KOPT-K1 (cell line): ENCODE measurements around the gene HIGD1C.
"Not testable (repeated sequence)": the region's sequence is repeated elsewhere in the genome, so short reads cannot be mapped to it uniquely, and the experiment has no call there.

Source experiments
- H3K27ac ChIP-seq: fragments of 200-600 bp; sonication (generic); 2 replicates; pipeline ENCODE4 v1.5.1; 2016; ENCODE audit warnings: antibody characterized with exemption, mild to moderate bottlenecking, low read depth, low read length; ENCODE audit not compliant: poor library complexity, severe bottlenecking
- H3K36me3 ChIP-seq: fragments of 200-600 bp; sonication (generic); 2 replicates; pipeline ENCODE4 v1.5.1; 2017; ENCODE audit warnings: antibody characterized with exemption, mild to moderate bottlenecking, low read length, moderate library complexity; ENCODE audit not compliant: insufficient read depth
- H3K9me3 ChIP-seq: fragments of 200-600 bp; sonication (generic); 2 replicates; pipeline ENCODE4 v1.5.1; 2017; ENCODE audit warnings: antibody characterized with exemption, low read length, mild to moderate bottlenecking; ENCODE audit not compliant: insufficient read depth, poor library complexity, severe bottlenecking

Gene HIGD1C

DNA sequence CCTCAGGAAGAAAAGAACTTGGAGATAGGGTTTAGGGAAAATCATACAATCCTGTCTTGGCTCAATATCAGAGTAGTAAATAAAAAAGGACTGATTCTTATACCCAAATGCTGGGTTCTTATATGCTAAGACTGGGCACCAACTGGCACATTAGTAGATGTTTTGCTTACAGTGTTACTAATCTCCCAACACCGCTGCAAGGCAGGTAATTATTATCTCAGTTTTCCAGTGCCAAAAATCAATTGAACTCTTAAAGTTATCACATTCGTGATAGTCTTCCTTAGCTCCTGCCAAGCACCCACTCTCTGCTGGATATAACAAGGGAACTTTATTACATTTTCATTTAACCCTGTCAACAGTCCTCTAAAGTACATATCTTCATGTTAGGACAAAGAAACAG, 25.0 kb upstream of the HIGD1C start:
- no peak overlapping the region for H3K27ac ChIP-seq
- H3K9me3 ChIP-seq = no peaks in the 10 kb centered on the region
- no peaks in the 10 kb centered on the region for H3K36me3 ChIP-seq

- no peaks in the 10 kb centered on the region for H3K36me3 ChIP-seq
- H3K27ac ChIP-seq = no peak overlapping the region
- H3K9me3 ChIP-seq = no peaks in the 10 kb centered on the region
Observed at GRCh38 chr12:50927766-50928224, 24.5 kb upstream of the HIGD1C start.

- Histone ChIP-seq H3K27ac (no peak overlapping the region), H3K9me3 (no peaks in the 10 kb centered on the region), H3K36me3 (no peaks in the 10 kb centered on the region)
Observed at GRCh38 chr12:50928392-50928791, 24.0 kb upstream of the HIGD1C start.

DNA sequence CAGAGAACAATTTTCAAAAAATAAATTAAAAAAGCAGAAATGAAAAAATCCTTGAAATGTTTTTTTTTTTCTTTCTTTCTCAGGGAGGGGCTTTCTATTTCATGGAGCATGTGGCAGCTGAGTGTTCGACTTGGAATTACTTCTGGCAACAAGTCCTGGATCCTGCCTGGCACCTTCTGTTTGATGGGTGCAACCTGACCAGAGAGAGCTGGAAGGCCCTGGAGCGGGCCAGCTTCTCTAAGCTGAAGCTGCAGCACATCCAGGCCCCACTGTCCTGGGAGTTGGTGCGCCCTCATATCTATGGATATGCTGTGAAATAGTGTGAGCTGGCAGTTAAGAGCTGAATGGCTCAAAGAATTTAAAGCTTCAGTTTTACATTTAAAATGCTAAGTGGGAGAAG, 22.5 kb upstream of the HIGD1C start:
- Histone ChIP-seq H3K27ac (no peak overlapping the region), H3K36me3 (no peaks in the 10 kb centered on the region), H3K9me3 (no peaks in the 10 kb centered on the region)

- H3K9me3 ChIP-seq, H3K36me3 ChIP-seq, H3K27ac ChIP-seq: not testable (repeated sequence)
Observed at GRCh38 chr12:50930477-50930876, 21.9 kb upstream of the HIGD1C start.

DNA sequence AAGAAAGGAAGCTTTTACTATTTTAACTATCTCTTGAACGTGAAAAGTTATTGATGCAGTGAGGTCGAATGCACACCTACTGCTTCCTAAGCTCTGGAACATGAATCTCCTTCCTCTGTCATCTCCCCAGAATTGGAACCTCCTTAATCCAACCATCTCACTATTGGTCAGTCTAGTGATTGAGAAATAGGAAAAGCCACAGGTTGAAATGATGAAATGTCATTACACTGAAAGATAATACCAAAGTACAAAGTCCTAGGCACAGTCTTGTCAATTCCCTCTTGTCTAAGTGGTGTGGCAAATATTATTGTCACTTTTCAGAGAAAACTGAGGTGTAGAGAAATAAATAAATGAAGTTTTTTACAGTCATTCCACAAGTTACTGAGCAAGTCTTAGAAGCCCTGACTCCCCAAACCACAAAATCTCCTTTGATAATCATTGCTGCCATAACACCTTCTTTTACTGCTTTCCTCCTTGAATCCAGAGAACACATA, 19.5 kb upstream of the HIGD1C start:
- Histone ChIP-seq H3K36me3 (peaks cover 9% of the 10 kb centered on the region; the same call in 1 of the 2 replicates), H3K27ac (no peak overlapping the region), H3K9me3 (peaks cover 15% of the 10 kb centered on the region)

DNA sequence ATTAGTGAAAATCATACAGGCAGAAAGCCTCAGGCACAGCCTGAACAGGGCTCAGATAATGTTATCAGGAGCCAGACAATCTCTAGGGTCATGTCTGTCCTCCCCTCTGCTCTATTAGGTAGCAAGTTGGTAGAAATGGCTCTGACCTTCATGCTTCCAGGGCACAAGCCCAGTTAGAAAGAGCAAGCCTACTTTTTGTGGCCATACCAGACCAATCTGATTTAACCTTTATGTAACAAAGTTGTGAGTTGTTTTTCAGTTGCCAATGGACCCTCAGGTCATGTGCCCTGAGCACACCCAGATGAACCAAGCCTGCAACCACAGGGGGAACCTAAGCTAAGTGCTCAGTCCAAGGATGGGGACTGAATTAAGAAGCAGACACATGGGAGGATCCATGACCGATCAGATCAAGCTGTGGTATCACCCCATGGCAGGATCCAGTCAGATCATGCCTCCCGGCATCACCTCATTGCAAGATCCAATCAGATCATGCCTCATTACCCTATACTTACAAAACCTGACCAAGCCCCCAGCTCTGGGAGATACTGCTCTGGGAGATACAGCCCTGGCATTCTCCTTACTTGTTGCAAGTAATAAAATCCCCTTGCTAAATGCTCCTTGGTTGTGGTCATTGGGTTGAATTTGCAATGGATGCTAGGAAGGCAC, 18.8 kb upstream of the HIGD1C start:
- no peak overlapping the region for H3K27ac ChIP-seq
- H3K9me3 ChIP-seq = peaks cover 22% of the 10 kb centered on the region
- H3K36me3 ChIP-seq = peaks cover 9% of the 10 kb centered on the region; the same call in 1 of the 2 replicates

- Histone ChIP-seq H3K9me3 (peaks cover 26% of the 10 kb centered on the region), H3K27ac (no peak overlapping the region), H3K36me3 (peaks cover 9% of the 10 kb centered on the region; the same call in 1 of the 2 replicates)
Observed at GRCh38 chr12:50934371-50934851, 17.9 kb upstream of the HIGD1C start.

GRCh38 chr12:50934981-50935807, 17.1 kb upstream of the HIGD1C start:
- Histone ChIP-seq H3K36me3 (peaks cover 9% of the 10 kb centered on the region; the same call in 1 of the 2 replicates), H3K27ac (no peak overlapping the region), H3K9me3 (peaks cover 26% of the 10 kb centered on the region)

DNA sequence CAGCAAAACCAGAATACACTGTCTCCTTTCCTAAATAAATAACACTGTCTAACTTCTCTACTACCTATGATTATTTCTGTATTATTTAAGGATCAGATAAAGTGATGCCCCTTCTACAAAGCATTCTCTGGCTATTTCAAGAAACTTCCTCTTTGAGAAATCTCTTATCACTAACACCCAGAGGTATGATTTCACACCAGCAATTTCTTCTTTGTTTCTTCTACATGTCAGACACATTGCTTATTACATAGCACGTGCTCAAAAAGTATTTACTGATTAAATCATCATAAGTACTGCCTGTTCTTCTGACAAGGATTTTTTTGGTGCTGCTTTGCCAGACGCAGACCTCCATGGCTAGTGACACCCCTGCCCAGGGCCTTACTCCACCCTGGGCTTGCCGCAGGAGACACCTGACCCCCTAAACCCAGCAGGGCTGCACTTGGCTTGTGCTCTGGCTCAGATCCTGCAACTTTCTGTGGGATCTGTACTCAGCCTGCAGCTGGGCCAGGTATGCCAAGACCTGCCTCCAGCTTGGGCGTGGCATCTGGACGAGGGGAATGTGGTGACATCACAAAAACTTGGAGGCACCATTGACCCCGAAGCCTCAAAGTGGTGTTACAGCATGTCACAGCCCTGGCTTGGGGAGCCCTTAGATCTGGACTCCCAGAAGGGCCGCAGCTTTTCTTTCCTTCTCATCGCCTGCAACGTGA, 15.4 kb upstream of the HIGD1C start:
- no peak overlapping the region for H3K27ac ChIP-seq
- H3K9me3 ChIP-seq = peaks cover 26% of the 10 kb centered on the region
- H3K36me3 ChIP-seq = peaks cover 9% of the 10 kb centered on the region; the same call in 1 of the 2 replicates

DNA sequence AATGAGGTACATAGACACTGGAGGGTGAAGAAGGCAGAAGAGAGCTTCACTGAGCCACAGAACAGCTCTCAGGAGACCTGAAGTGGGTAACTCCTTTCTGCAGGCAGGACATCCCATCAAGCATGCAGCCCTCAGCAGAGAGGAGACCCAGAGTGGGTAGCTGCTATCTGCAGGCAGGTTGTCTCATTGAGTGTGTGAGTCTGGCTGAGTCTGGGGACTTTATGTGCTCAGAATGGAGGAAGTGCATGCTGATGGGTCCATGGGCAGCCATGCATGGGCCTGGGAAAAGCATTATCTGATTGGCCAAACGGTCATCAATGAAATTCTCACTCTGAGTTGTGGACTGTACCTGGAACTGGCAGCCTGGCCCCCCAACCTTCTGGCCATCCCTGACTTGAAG, 14.7 kb upstream of the HIGD1C start:
- H3K27ac ChIP-seq = no peak overlapping the region
- peaks cover 26% of the 10 kb centered on the region for H3K9me3 ChIP-seq
- H3K36me3 ChIP-seq = peaks cover 9% of the 10 kb centered on the region; the same call in 1 of the 2 replicates

GRCh38 chr12:50947933-50948626, 4.3 kb upstream of the HIGD1C start:
- no peaks in the 10 kb centered on the region for H3K36me3 ChIP-seq
- H3K27ac ChIP-seq = no peak overlapping the region
- no peaks in the 10 kb centered on the region for H3K9me3 ChIP-seq

DNA sequence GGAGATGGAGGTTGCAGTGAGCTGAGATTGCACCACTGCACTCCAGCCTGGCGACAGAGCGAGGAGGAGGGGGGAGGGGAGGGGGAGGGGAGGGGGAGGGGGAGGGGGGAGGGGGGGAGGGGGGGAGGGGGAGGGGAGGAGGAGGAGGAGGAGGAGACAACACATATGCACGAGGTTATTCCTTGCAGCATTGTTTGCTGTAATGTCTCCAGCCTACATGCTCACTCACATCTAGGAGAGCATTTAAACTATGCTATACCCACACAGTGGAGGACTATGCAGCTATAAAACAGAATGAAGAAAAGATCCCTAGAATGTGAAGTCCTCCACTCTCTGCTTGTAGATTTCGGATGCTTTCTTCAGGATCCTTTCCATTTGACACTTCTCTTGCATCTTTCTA, 3.5 kb upstream of the HIGD1C start:
- Histone ChIP-seq H3K27ac (no peak overlapping the region), H3K9me3 (no peaks in the 10 kb centered on the region), H3K36me3 (no peaks in the 10 kb centered on the region)

- Histone ChIP-seq H3K36me3 (no peaks in the 10 kb centered on the region), H3K9me3 (no peaks in the 10 kb centered on the region)
Observed at GRCh38 chr12:50949801-50950302, 2.5 kb upstream of the HIGD1C start.

More at GRCh38 chr12:50949801-50950302, 2.5 kb upstream of the HIGD1C start:
- H3K27ac ChIP-seq = no peak overlapping the region
